HEK293 (cell line): Measurements from ENCODE around the gene TSPO.

Experiments
- EGR2 ChIP-seq: fragments of 450-650 bp; formaldehyde crosslinking; IDR thresholded peaks from 2 replicates; pipeline ENCODE4 v1.5.1; 2016; ENCODE audit warnings: low read depth, missing biosample characterization, missing genetic modification characterization
- KLF10 ChIP-seq: fragments of 450-650 bp; IDR thresholded peaks from 2 replicates; pipeline ENCODE4 v1.5.1; 2018; ENCODE audit warnings: missing biosample characterization, mild to moderate bottlenecking, missing genetic modification characterization
- KLF8 ChIP-seq: fragments of 450-650 bp; formaldehyde crosslinking; IDR thresholded peaks from 2 replicates; pipeline ENCODE4 v1.5.1; 2016; ENCODE audit warnings: missing biosample characterization, missing genetic modification characterization
- PRDM10 ChIP-seq: fragments of 450-650 bp; formaldehyde crosslinking; IDR thresholded peaks from 2 replicates; pipeline ENCODE4 v1.5.1; 2016; ENCODE audit warnings: missing biosample characterization, missing genetic modification characterization
- PRDM4 ChIP-seq: fragments of 450-650 bp; formaldehyde crosslinking; IDR thresholded peaks from 2 replicates; pipeline ENCODE4 v1.5.1; 2017; ENCODE audit warnings: missing biosample characterization, missing genetic modification characterization
- SCRT1 ChIP-seq: fragments of 450-650 bp; formaldehyde crosslinking; IDR thresholded peaks from 2 replicates; pipeline ENCODE4 v1.5.1; 2016; ENCODE audit warnings: missing biosample characterization, missing genetic modification characterization, borderline replicate concordance
- SP3 ChIP-seq: fragments of 450-650 bp; formaldehyde crosslinking; IDR thresholded peaks from 2 replicates; pipeline ENCODE4 v1.5.1; 2016; ENCODE audit warnings: missing biosample characterization, missing genetic modification characterization
- TRIM28 ChIP-seq: IDR thresholded peaks from 2 replicates; pipeline ENCODE4 v1.6.1; 2011; ENCODE audit warnings: low read length, control low read depth, borderline replicate concordance
- WT1 ChIP-seq: fragments of 450-650 bp; formaldehyde crosslinking; IDR thresholded peaks from 2 replicates; pipeline ENCODE4 v1.5.1; 2016; ENCODE audit warnings: missing biosample characterization, missing genetic modification characterization
- YY1 ChIP-seq: fragments of 450-650 bp; formaldehyde crosslinking; IDR thresholded peaks from 2 replicates; pipeline ENCODE4 v1.5.1; 2018; ENCODE audit warnings: missing biosample characterization, missing genetic modification characterization
- ZBTB11 ChIP-seq: fragments of 450-650 bp; formaldehyde crosslinking; conservative IDR thresholded peaks from 2 replicates; pipeline ENCODE4 v1.5.1; 2016; ENCODE audit warnings: low read depth, missing biosample characterization, missing genetic modification characterization
- ZBTB17 ChIP-seq: fragments of 450-650 bp; formaldehyde crosslinking; IDR thresholded peaks from 2 replicates; pipeline ENCODE4 v1.5.1; 2016; ENCODE audit warnings: missing biosample characterization, missing genetic modification characterization
- ZBTB7A ChIP-seq: fragments of 450-650 bp; formaldehyde crosslinking; IDR thresholded peaks from 2 replicates; pipeline ENCODE4 v1.5.1; 2016; ENCODE audit warnings: low read depth, missing biosample characterization, missing genetic modification characterization
- ZBTB8A ChIP-seq: fragments of 450-650 bp; formaldehyde crosslinking; IDR thresholded peaks from 2 replicates; pipeline ENCODE4 v1.5.1; 2016; ENCODE audit warnings: missing biosample characterization, missing genetic modification characterization
- ZEB2 ChIP-seq: fragments of 450-650 bp; formaldehyde crosslinking; IDR thresholded peaks from 2 replicates; pipeline ENCODE4 v1.5.1; 2016; ENCODE audit warnings: missing biosample characterization, missing genetic modification characterization
- ZFP37 ChIP-seq: fragments of 450-650 bp; formaldehyde crosslinking; IDR thresholded peaks from 2 replicates; pipeline ENCODE4 v1.5.1; 2016; ENCODE audit warnings: missing biosample characterization, missing genetic modification characterization
- ZIC2 ChIP-seq: fragments of 450-650 bp; formaldehyde crosslinking; IDR thresholded peaks from 2 replicates; pipeline ENCODE4 v1.5.1; 2016; ENCODE audit warnings: missing biosample characterization, missing genetic modification characterization
- ZNF2 ChIP-seq: fragments of 450-650 bp; formaldehyde crosslinking; IDR thresholded peaks from 2 replicates; pipeline ENCODE4 v1.5.1; 2016; ENCODE audit warnings: missing biosample characterization, missing genetic modification characterization
- ZNF223 ChIP-seq: fragments of 450-650 bp; formaldehyde crosslinking; IDR thresholded peaks from 2 replicates; pipeline ENCODE4 v1.5.1; 2016; ENCODE audit warnings: missing biosample characterization, missing genetic modification characterization
- ZNF24 ChIP-seq: fragments of 450-650 bp; formaldehyde crosslinking; IDR thresholded peaks from 2 replicates; pipeline ENCODE4 v1.5.1; 2016; ENCODE audit warnings: missing biosample characterization, missing genetic modification characterization
- ZNF391 ChIP-seq: fragments of 450-650 bp; formaldehyde crosslinking; IDR thresholded peaks from 2 replicates; pipeline ENCODE4 v1.5.1; 2016; ENCODE audit warnings: low read depth, missing biosample characterization, missing genetic modification characterization, borderline replicate concordance
- ZNF398 ChIP-seq: fragments of 450-650 bp; formaldehyde crosslinking; IDR thresholded peaks from 2 replicates; pipeline ENCODE4 v1.5.1; 2017; ENCODE audit warnings: missing biosample characterization, missing genetic modification characterization
- ZNF561 ChIP-seq: fragments of 450-650 bp; IDR thresholded peaks from 2 replicates; pipeline ENCODE4 v1.5.1; 2018; ENCODE audit warnings: missing biosample characterization, missing genetic modification characterization, borderline replicate concordance
- ZNF580 ChIP-seq: fragments of 450-650 bp; formaldehyde crosslinking; IDR thresholded peaks from 2 replicates; pipeline ENCODE4 v1.5.1; 2016; ENCODE audit warnings: missing biosample characterization, missing genetic modification characterization
- ZNF664 ChIP-seq: fragments of 450-650 bp; formaldehyde crosslinking; IDR thresholded peaks from 2 replicates; pipeline ENCODE4 v1.5.1; 2016; ENCODE audit warnings: missing biosample characterization, missing genetic modification characterization
- ZNF768 ChIP-seq: fragments of 450-650 bp; formaldehyde crosslinking; IDR thresholded peaks from 2 replicates; pipeline ENCODE4 v1.5.1; 2018; ENCODE audit warnings: missing biosample characterization, mild to moderate bottlenecking, missing genetic modification characterization
- ZSCAN23 ChIP-seq: fragments of 450-650 bp; formaldehyde crosslinking; IDR thresholded peaks from 2 replicates; pipeline ENCODE4 v1.5.1; 2016; ENCODE audit warnings: missing biosample characterization, missing genetic modification characterization

TSPO gene

GRCh38 chr22:43187171-43188099 is 36.1 kb downstream of the TSPO start (continued):
- TF ChIP-seq PRDM4 (tag by site-specific recombination) (peak; percentile 60; the same call in 1 of the 2 replicates), ZIC2 (peak; percentile 70), ZFP37 (peak; percentile 84; the same call in 1 of the 2 replicates), ZBTB17 (tag by site-specific recombination) (peak; percentile 82), ZNF2 (tag by site-specific recombination) (peak; percentile 82), WT1 (peak; percentile 53), KLF8 (tag by site-specific recombination) (peak; percentile 98), EGR2 (tag by site-specific recombination) (0 out of 2 replicates have a peak, but pooled peaks have one; percentile 14), ZSCAN23 (tag by site-specific recombination) (no peak), ZNF391 (tag by site-specific recombination) (peak; percentile 51; the same call in 1 of the 2 replicates), TRIM28 (peak; percentile 76; the same call in 1 of the 2 replicates), ZNF664 (no peak), ZNF580 (tag by site-specific recombination) (peak; percentile 96), YY1 (tag by site-specific recombination) (peak; percentile 38; the same call in 1 of the 2 replicates), ZBTB11 (tag by site-specific recombination) (peak; percentile 98), ZBTB8A (peak; percentile 98), ZBTB7A (tag by site-specific recombination) (0 out of 2 replicates have a peak, but pooled peaks have one; percentile 64), ZNF223 (tag by site-specific recombination) (peak; percentile 96), ZNF768 (tag by site-specific recombination) (no peak), SP3 (tag by site-specific recombination) (peak; percentile 65), KLF10 (tag by site-specific recombination) (peak; percentile 96), ZNF398 (tag by site-specific recombination) (peak; percentile 73), SCRT1 (0 out of 2 replicates have a peak, but pooled peaks have one; percentile 6), ZEB2 (tag by site-specific recombination) (peak; percentile 99), PRDM10 (peak; percentile 45), ZNF561 (tag by site-specific recombination) (peak; percentile 94), ZNF24 (peak; percentile 81)
